PC-3 (cell line): ENCODE measurements around the gene BACH2. TPM values are rescaled to one million over a fixed set of nuclear protein-coding genes. Genes with fewer than 3 reads are reported as not detected.

Experiments
- ATAC-seq: fragments of 200-7000 bp; cut with Tn5 transposase; 2 replicates; pipeline ENCODE4 v1.9.1; 2020; ENCODE audit warnings: mild to moderate bottlenecking, moderate library complexity
- BruUV-seq: library from RNA; stranded (reverse); fragments of 400-500 nt; replicated peaks from 2 replicates; lab custom pipeline; 2021; lab: Mats Ljungman, UMichigan
- CTCF ChIA-PET: fragments of 300-600 bp; sonication (Branson Sonifier 250); formaldehyde crosslinking; loops from one replicate; lab custom pipeline; 2022; ENCODE audit warnings: antibody characterized with exemption; lab: Charles Lee
- POLR2A ChIA-PET: fragments of 300-600 bp; sonication (Branson Sonifier 250); formaldehyde crosslinking; loops from one replicate; lab custom pipeline; 2022; ENCODE audit warnings: antibody characterized with exemption; ENCODE audit not compliant: unreplicated experiment; lab: Charles Lee
- DNase-seq: peaks from one replicate; pipeline ENCODE4 v3.0.0-alpha.2; 2015
- H2AFZ ChIP-seq: fragments of 300-600 bp; sonication (generic); 2 replicates; pipeline ENCODE4 v1.6.0; 2016; ENCODE audit warnings: antibody characterized with exemption, low read length
- H3F3A ChIP-seq: fragments of 300-600 bp; sonication (generic); one replicate; pipeline ENCODE4 v1.6.0; 2017; ENCODE audit warnings: antibody characterized with exemption, low read length, control low read depth, mild to moderate bottlenecking; ENCODE audit not compliant: unreplicated experiment
- H3K27ac ChIP-seq: fragments of 300-600 bp; sonication (generic); 2 replicates; pipeline ENCODE4 v1.5.1; 2016; ENCODE audit warnings: mild to moderate bottlenecking, low read length
- H3K27me3 ChIP-seq: fragments of 300-600 bp; sonication (generic); 2 replicates; pipeline ENCODE4 v1.6.1; 2016; ENCODE audit warnings: low read length, mixed read lengths
- H3K36me3 ChIP-seq: fragments of 300-600 bp; sonication (generic); 2 replicates; pipeline ENCODE4 v1.6.1; 2016; ENCODE audit warnings: low read depth, mixed run types, low read length, mixed read lengths
- H3K4me1 ChIP-seq: fragments of 300-600 bp; sonication (generic); 2 replicates; pipeline ENCODE4 v1.5.1; 2016; ENCODE audit warnings: low read length; ENCODE audit not compliant: insufficient read depth
- H3K4me2 ChIP-seq: fragments of 300-600 bp; sonication (generic); 2 replicates; pipeline ENCODE4 v1.6.0; 2016; ENCODE audit warnings: low read length
- H3K4me3 ChIP-seq: fragments of 300-600 bp; sonication (generic); 2 replicates; pipeline ENCODE4 v1.5.1; 2016; ENCODE audit warnings: mild to moderate bottlenecking, low read length, mixed read lengths
- H3K79me2 ChIP-seq: fragments of 300-600 bp; sonication (generic); 2 replicates; pipeline ENCODE4 v1.6.1; 2017; ENCODE audit warnings: low read length, mixed read lengths
- H3K9ac ChIP-seq: fragments of 300-600 bp; sonication (generic); 2 replicates; pipeline ENCODE4 v1.6.0; 2016; ENCODE audit warnings: mild to moderate bottlenecking, low read length
- H3K9me2 ChIP-seq: fragments of 300-600 bp; sonication (generic); replicated peaks from 2 replicates; pipeline ENCODE4 v1.6.1; 2016; ENCODE audit warnings: mixed run types, low read length, mixed read lengths
- H3K9me3 ChIP-seq: fragments of 300-600 bp; sonication (generic); 2 replicates; pipeline ENCODE4 v1.6.1; 2016; ENCODE audit warnings: low read length, mixed read lengths
- H4K20me1 ChIP-seq: fragments of 300-600 bp; sonication (generic); 2 replicates; pipeline ENCODE4 v1.6.1; 2016; ENCODE audit warnings: low read length, mixed read lengths
- CTCF ChIP-seq: fragments of 300-600 bp; sonication (generic); conservative IDR thresholded peaks from 2 replicates; pipeline ENCODE4 v1.5.1; 2017; ENCODE audit warnings: antibody characterized with exemption, low read depth, mild to moderate bottlenecking, low read length
- EZH2 ChIP-seq: fragments of 300-600 bp; sonication (generic); IDR thresholded peaks from one replicate; pipeline ENCODE4 v1.6.1; 2017; ENCODE audit warnings: antibody characterized with exemption, mild to moderate bottlenecking, low read length; ENCODE audit not compliant: unreplicated experiment
- EZH2phosphoT487 ChIP-seq: fragments of 300-600 bp; sonication (generic); IDR thresholded peaks from 2 replicates; pipeline ENCODE4 v1.6.1; 2018; ENCODE audit warnings: mild to moderate bottlenecking, antibody characterized with exemption, low read length, borderline replicate concordance
- intact Hi-C: fragments of 100-400 bp; cut with micrococcal nuclease; formaldehyde crosslinking; loops from 2 replicates; pipeline ENCODE4 v1.9.0; 2023
- total RNA-seq: library from RNA; depleted of rRNA; stranded (reverse); fragments of >200 nt; gene quantifications from 2 replicates; pipeline ENCODE4 v1.2.3, GENCODE V29; 2014

Gene BACH2
- total RNA-seq, 1 experiment from 2014 or later = 7.0 TPM

- ChIA-PET POLR2A (no interaction called here), CTCF (no interaction called here)
- Histone ChIP-seq H3F3A (peaks cover 7% of the 10 kb centered on the region), H3K9me2 (no peaks in the 10 kb centered on the region), H3K4me2 (peak overlapping the region; percentile 65), H2AFZ (no peak overlapping the region), H3K9me3 (no peaks in the 10 kb centered on the region), H3K27me3 (no peaks in the 10 kb centered on the region), H3K27ac (peak overlapping the region; percentile 78), H3K9ac (peak overlapping the region; percentile 31), H4K20me1 (no peaks in the 10 kb centered on the region), H3K4me1 (peaks cover 29% of the 10 kb centered on the region), H3K79me2 (no peaks in the 10 kb centered on the region), H3K4me3 (no peak overlapping the region), H3K36me3 (no peaks in the 10 kb centered on the region)
- ATAC-seq (no peak), DNase-seq (peak; percentile 59)
- BruUV-seq = no TSS peak
- no peak for TF ChIP-seq EZH2
- TF ChIP-seq EZH2phosphoT487 = no peak
- TF ChIP-seq CTCF = no peak
- intact Hi-C loops = loop anchor here (2.0 to 10.0 kb wide), 3 partner anchors 116 to 198 kb away; no protein-coding TSS in a partner anchor
Observed at GRCh38 chr6:90087106-90087833, 209.4 kb downstream of the BACH2 start.

GRCh38 chr6:90086517-90086916 is 210.1 kb downstream of the BACH2 start:
- peak; percentile 95 for ATAC-seq
- Histone ChIP-seq H3K27ac (peak overlapping the region; percentile 78), H3K4me2 (peak overlapping the region; percentile 65), H3K9me3 (no peaks in the 10 kb centered on the region), H3K9ac (0 out of 2 replicates have a peak overlapping the region, but pooled peaks have one; percentile 8), H3K36me3 (no peaks in the 10 kb centered on the region), H3K4me3 (no peak overlapping the region), H3K27me3 (no peaks in the 10 kb centered on the region), H3K79me2 (no peaks in the 10 kb centered on the region), H3K4me1 (peaks cover 29% of the 10 kb centered on the region), H3K9me2 (no peaks in the 10 kb centered on the region), H2AFZ (no peak overlapping the region), H3F3A (peaks cover 7% of the 10 kb centered on the region), H4K20me1 (no peaks in the 10 kb centered on the region)
- BruUV-seq = no TSS peak
- TF ChIP-seq EZH2phosphoT487 (no peak), EZH2 (no peak), CTCF (peak; percentile 63)
- peak; percentile 90 for DNase-seq
- CTCF ChIA-PET = no interaction called here
- intact Hi-C loops = loop anchor here (2.0 to 10.0 kb wide), 3 partner anchors 116 to 198 kb away; no protein-coding TSS in a partner anchor
- POLR2A ChIA-PET = no interaction called here

- Histone ChIP-seq H3K9ac (no peak overlapping the region), H3K27me3 (no peaks in the 10 kb centered on the region), H3K9me2 (no peaks in the 10 kb centered on the region), H3K79me2 (no peaks in the 10 kb centered on the region), H3K36me3 (no peaks in the 10 kb centered on the region), H3K4me2 (no peak overlapping the region), H2AFZ (no peak overlapping the region), H3K4me3 (no peak overlapping the region), H3K4me1 (peaks cover 29% of the 10 kb centered on the region), H3K9me3 (no peaks in the 10 kb centered on the region), H3K27ac (no peak overlapping the region), H4K20me1 (no peaks in the 10 kb centered on the region), H3F3A (peaks cover 7% of the 10 kb centered on the region)
- BruUV-seq = no TSS peak
- intact Hi-C loops = loop anchor here (10.0 kb wide), 1 partner anchor 201 kb away; no protein-coding TSS in a partner anchor
- DNase-seq (no peak), ATAC-seq (no peak)
- CTCF ChIA-PET = no interaction called here
- POLR2A ChIA-PET = no interaction called here
- no peak for TF ChIP-seq EZH2phosphoT487
- no peak for TF ChIP-seq CTCF
- TF ChIP-seq EZH2 = no peak
Observed at GRCh38 chr6:90083891-90084290, 212.8 kb downstream of the BACH2 start.
